NCI-H146 treated with DMSO at 0.1 percent for 48 hours (cell line): ENCODE measurements around the gene MBNL2.

Experiments used
- DNase-seq: peaks from one replicate; lab custom pipeline; 2025; ENCODE audit not compliant: unreplicated experiment; lab: John Stamatoyannopoulos, UW

The MBNL2 gene

DNA sequence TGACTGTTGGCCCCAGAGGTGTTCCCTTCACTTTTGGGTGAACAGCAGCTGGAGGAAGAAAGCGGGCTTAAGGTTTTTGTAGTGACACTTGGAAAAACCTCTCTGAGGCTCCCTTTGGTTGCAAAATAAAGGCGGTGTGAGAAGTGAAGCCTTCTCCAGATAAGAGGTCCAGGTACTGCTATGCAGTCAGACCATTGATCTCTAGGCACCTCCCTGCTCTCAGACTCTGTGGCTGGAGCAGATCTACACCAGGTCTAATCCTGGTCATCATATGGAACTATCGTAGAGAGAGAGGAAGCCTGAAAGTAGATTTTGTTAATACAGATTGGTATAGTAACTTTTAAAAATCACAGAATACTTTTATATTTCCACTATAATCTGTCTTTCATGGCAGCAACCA is 47.5 kb downstream of the MBNL2 start:
- DNase-seq = no peak

DNA sequence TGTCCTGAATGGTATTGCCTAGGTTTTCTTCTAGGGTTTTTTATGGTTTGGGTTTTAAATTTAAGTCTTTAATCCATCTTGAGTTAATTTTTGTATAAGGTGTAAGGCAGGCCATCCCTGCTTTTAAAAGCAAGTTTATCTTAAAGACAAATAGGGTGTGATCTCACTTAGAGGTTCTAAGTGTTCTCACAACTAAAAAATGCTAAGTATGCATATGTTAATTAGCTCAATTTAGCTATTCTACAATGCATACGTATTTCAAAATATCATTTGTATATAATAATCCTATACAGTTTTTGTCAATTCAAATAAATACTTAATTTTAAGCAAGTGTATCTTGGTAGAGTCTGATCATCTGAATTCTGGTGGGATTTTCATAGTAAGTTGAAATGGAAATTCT is 50.4 kb downstream of the MBNL2 start:
- no peak for DNase-seq

DNA sequence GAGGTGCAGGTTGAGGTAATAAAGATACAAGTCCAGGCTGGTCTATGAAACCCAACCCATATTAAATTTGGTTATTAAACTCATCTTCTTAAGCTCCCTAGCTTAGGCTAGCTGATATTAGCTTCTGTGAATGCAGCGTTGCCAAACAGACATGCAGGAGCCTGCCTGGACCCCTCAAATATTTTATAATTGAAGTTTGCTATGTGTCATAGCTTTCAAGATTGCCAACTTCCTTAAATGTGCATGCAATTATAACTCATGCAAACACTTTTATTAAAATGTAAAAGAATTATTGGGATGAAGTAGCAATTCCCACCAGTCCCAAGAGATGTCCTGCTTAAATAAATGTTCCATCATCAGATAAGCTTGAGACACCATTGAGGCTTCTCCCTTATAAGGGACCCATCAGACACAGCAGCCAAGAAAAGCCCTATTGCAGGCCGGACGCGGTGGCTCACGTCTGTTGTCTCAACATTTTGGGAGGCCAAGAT is 51.3 kb downstream of the MBNL2 start:
- DNase-seq = no peak

DNA sequence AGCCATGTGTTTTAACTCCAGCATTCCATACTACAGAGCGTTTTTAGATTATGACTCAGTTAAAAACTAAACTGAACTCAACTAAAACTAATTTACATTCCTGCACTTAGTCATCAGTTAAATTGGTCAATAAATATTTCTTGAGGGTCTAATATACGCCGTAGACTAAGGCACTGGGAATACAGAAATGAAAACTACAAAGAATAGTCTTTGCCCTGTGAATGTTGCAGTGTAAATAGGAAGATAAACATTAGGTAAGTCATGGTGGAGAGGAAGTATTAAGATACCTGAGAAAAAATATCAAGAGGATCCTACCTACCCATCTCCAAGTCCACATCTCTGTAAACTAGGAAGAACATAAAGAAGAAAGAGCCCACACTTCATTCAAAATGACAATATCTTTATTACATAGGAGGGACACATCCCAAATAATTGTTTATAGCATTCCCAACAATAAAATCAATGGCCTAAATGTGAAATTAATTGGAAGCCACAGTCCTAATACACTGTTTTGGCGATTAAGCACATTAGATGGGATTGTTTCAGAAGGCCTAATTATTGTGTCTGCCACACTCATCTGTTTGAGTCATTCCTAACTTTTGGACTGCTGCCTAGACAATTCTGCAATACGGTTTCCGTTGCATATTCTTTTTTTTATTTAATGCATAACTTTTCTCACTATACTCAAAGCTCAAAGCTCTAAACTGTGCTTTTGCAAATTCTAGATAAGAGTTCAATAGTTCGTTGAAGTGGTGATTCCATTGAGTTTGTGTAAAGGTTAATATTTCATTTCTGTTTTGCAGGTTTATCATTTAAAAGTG is 52.9 kb downstream of the MBNL2 start:
- no peak for DNase-seq

DNA sequence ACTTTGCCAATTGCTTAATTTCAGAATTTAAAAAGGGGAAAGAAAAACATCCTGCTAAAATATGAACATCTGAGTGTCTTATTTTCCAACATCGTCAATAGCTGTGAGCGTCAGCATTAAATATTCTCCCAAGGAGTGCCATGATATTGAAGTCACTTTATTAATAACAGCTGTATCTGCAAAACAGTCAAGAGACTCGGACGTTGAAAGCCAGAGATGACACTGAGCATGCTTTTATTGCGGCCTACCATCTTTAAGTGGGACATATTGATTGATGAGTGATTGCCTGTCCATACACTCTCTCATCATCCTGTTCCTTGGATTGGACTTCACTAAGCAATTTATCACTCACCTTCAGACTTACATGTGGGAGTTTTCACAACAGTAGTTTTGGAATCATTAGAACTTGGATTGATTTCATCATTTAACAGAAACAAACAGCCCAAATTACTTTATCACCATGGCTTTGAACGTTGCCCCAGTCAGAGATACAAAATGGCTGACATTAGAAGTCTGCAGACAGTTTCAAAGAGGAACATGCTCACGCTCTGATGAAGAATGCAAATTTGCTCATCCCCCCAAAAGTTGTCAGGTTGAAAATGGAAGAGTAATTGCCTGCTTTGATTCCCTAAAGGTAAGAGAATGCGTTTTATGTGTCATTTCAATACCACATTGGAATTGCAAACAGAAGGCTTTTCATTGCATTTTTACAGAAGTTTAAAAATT is 53.8 kb downstream of the MBNL2 start:
- DNase-seq = no peak

DNA sequence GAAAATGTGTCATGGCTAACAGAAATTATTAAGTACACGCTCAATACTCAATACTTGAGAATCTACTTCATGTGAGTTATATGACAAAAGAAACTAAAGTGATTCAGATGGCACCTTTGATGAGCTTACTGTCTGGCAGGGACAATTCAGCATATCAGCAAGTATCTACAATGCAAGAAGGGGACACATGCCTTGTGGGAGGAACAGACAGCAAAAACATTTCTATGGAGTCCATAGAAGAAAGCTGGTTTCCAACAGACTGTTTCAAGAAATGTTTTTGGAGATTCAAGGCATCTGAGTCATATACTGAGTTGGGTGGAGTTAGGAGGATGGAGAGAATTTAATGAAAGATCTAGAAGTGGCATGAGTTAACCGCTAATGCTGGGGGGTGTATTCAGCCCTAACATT is 54.7 kb downstream of the MBNL2 start:
- no peak for DNase-seq

DNA sequence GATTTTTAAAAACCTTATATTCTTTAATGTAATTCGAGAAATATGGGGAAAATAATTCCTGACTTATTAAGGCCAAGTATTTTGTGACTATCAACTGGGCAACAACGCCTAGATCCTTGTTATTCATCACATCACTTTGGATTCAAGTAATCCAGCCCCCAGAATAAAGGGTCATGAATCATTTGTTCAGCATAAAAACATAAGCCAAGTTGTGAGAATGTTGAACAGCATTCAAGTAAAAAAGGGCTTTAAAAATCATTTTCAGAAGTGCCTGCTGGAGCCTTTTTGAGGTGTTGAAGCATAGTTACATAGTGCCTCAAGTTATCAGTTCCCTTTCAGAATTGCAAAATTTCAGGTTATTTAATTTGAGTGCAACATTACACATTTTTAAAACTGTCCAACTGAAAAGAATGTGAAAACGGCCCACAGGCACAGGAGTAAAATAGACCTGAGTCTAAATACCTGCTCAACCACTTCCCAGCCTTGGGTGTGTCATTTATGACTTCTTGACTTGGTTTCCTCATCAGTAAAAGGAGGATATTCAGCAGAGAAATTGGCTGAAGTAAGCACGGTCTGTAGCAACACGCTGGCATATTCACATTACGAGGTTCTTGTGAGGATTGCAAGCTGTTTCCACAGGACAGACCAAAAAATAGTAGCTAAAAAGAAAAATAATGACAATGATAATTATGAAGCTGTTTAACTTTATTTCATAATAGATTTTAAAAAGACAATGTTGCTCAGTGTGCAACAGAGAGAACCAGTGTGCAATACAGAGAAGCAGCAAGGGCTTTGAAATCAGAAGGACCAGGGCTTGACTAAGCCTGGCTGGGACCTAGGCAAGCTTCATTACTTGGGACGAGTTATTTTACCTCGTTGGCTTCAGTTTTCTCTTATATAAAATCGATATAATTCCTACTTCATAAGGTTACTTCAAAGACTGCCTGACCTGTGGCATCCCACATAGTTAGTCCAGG is 56.6 kb downstream of the MBNL2 start:
- no peak for DNase-seq

DNA sequence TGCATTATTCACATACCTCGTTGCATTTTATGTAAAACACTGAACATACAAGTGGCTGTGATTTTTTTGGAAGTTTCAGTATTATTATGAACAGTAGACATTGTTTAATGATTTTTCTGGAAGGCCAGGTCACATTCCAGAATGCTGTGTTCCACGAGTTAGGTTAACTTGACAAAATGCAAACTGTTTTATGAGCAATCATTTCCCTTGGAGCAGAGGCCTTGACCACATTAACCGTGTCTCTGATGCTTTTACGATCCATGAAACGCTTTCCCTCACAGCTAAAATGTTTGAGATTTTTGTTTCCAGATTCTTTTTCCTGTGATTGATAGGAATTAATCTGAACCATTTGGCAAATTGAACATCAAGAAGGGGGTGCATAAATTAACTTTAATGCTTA is 57.8 kb downstream of the MBNL2 start:
- DNase-seq = no peak

DNA sequence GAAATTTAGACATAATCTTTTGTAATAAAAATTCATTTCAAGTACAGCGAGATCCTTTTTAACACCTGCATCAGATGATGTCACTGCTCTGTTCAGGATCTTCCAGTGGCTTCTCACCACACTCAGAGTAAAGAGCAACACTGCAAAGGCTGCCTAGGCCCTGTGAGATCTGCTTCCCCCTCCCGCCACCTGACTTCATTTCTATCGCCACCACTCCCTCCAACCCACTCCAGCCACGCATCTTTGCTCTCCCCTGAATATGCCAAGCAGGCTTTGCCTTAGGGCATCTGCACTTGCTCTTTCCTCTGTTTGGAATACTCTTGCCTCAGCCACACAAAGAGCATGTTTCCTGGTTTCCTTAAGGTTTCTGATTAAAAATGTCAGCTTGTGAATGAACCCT is 58.3 kb downstream of the MBNL2 start:
- DNase-seq = no peak

DNA sequence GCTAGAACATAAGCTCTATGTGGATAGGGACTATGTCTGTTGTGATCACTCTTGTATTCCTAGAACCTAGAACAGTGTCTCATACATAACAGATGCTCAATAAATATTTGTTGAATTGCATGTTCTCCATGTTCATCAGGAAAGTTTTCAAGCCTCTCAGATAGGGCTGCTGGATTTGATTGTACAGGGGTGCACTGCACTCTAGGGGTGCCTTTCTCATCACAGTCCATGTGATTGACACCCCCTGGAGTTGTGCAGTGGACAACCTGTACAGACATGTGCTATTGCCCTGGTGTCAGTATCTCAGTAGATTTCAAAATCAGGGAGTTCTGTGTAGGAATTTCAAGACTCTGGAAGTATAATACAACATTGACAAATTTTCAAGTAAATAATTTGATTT is 58.9 kb downstream of the MBNL2 start:
- DNase-seq = no peak

DNA sequence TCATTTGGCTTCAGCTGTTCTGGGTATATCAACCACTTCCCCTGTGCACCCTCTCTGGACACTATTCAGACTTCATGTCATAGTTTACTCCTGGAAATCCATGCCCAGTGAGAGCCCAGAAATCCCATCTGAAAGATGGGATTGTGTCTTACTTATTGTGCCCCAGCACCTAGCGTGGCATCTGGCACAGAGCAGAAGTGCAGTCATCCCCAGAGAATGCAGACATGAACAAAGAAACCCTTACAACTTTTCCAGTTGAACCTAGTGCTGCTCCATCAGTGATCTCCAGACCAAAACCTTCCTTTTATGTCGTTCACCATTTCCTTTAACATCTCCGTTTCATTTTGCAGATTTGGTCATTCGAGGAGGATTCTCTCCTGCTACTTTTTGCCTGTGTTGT is 60.6 kb downstream of the MBNL2 start:
- no peak for DNase-seq

DNA sequence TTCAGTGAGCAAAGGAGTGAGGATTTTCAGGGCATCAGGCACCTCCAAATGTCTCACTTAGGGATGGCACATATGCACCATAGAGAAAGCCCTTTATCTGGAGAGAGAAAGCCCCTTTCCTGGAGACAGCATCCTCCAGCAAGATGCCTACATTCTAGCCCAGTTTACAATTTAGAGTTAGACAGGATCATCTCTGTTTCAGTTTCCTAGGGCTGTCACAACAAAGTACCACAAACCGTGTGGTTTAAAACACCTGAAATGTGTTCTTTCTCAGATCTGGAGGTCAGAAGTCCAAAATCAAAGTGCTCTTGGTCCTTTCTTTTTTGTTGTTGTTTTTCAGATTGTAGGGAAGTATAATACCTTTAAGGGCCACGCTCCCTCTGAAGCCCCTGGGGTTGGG is 61.8 kb downstream of the MBNL2 start:
- DNase-seq = no peak

DNA sequence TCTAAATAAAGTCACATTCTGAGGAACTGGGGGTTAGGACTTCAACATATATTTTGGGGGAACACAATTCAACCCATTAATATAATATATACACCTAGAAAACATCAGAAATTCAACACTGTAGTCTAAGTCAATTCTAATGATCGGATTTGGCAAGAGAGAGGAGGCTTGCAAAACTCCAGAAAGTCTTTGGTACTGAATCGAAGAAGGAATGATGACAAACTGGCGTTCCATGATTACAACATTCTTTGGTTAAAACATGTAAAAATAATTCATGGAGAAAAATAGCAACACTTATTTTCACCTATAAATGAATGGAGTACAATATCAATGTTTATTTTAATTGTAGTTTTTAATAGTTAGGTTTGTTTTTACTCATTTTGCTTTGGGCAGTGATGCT is 62.4 kb downstream of the MBNL2 start:
- DNase-seq = no peak

DNA sequence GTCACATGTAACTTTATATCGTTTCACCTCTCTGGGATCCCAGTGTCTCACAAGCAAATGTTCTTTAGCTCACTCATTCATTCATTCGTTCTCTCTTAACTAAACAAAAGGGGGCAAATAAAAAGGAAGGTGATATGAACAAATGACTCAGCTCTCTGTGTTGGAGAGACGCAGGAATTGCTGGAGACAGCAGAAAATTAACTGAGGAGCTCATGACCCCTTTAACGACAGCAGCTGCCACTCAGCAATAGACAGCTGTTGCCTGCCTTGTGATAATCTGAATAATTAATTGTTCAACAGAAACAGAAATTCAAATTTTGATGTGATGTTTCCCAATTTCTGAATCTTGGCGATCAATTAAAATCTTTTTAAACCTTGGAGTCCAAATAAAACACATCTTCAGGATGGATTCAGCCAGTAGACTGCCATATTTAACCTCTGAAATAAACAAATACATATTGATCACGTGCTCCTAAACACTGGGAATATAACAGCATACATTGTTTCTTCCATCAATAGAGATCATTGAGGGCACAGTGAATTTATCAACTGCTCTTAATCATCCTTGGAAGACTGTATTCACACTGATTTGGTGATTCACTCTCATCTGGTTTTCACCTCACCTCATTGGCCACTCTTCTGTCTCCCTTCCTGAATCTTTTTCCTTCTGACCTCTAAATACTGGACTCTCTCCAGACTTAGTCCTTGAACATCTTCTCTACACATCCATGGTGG is 63.3 kb downstream of the MBNL2 start:
- DNase-seq = no peak

DNA sequence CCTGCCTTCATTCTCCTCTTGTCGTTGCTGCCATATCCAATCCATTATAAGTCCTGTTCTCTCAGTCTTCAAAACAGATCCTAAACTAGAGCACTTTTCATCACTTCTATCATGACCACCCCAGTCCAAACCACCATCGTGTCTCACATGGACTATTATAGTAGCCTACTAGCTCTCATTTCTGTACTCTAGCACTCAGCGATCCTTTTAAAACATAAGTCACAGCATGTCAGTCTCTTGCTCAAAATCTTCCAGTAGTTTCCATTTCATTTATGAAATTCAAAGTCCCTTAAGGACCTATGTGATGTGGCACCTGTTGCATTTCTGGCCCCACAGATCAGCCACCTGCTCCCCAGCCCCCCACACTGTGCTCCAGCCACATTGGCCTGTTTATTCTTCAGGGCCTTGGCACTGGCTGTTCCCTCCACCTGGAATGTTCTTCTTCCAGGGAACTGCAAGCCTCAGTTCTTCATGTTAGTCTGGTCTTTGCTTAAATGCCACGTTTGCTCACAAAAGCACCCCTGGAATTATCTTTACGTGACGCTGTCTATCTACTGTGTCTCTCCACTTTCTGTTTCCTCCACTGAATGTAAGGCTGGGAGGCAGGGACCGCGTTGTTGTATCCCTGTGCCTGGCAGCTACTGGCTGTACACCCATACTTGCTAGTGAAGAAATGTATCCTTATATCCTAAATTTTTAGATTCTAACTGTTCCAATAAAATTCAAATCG is 64.3 kb downstream of the MBNL2 start:
- DNase-seq = no peak

DNA sequence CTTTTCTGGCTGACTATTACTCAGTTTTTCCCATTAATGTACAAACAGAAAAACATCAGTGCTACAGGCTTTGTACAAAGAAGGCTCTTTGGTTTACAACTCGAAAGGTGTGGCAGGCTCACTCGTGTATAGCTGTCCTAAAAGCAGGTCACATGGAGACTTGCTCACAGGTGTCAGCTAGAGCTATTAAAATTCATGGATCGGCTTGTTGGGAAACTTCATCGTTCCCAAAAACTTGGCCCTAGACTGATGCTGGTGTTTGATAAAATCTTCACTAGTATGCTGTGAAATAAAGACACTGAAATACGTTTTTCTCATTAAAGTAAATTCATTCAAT is 64.9 kb downstream of the MBNL2 start:
- DNase-seq = no peak

DNA sequence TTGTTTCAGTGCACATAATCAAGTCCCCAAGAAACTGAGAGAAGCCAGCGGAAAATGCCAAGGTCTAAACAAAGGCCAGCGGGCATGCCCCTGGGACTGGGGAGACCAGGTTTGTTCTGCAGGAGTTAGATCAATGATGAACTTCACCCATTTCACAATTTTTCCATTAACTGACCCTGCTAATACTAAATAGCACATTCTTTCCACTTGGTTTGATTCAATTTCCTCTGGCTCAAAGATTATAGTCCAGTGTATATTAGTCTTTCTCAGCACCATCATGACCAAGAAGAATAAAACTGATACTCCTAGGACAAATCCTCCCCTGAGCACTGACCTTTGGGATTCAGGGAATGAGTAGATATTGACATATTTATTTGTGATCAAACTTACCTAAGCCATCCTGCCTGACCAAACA is 66.4 kb downstream of the MBNL2 start:
- DNase-seq = no peak

DNA sequence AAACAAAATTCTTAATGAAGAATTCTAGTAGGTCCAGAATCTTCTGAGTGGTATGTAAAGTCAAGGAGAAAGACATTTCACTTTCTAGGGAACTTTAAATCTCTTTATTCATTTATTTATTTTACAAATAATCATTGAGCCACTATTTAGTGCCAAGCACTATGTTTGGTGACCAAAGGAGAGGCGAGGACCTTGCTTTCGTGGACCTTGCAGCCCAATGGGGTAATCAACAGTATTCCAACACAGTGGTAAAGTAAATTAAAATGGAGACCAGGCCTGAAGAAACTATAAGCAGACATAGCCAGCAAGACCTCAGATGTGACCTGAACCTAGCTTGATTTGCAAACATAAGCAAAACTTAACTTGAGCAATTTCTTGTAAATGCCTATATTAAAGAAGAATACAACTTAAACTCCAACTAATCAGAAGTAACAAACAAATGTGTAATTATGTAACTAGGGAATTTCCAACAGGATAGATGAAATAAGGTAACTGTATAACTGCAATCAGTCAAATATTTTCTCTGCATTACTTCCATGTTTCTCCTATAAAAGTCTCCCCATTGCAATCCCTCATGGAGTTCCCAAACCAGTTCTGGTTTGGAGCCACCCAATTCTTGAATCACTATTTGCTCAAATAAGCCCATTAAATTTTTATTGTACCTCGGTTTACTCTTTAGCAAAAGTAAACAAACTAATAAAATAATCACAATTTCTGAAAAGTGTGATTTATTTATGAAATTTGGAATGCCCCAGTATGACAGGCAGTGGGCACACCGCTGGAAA is 67.6 kb downstream of the MBNL2 start:
- no peak for DNase-seq
